Keratinocyte (primary cell): ENCODE results near the gene BCAM. TPM values are rescaled to one million over a fixed set of nuclear protein-coding genes. Genes with fewer than 3 reads are reported as not detected.

Experiments used
- DNase-seq: peaks from one replicate; pipeline ENCODE4 v3.0.0-alpha.2; 2011; ENCODE audit warnings: low read depth, missing footprints, low spot score
- FAIRE-seq: peaks from 2 replicates; lab custom pipeline; 2011; peaks lifted over from hg19 to GRCh38; lab: Jason Lieb, UNC
- H2AFZ ChIP-seq: 2 replicates; pipeline ENCODE4 v1.6.0; 2012; ENCODE audit warnings: low read length, control low read depth, inconsistent platforms; ENCODE audit not compliant: control insufficient read depth
- H3K27ac ChIP-seq: 2 replicates; pipeline ENCODE4 v1.5.1; 2011; ENCODE audit warnings: low read length; ENCODE audit not compliant: control insufficient read depth, insufficient read depth
- H3K27me3 ChIP-seq: 3 replicates; pipeline ENCODE4 v1.6.0; 2011; ENCODE audit warnings: low read length; ENCODE audit not compliant: control insufficient read depth, insufficient read depth; ENCODE audit errors: extremely low read depth
- H3K36me3 ChIP-seq, 2 experiments: 2 replicates in 1 of 2; 3 replicates in 1 of 2; pipeline ENCODE4 v1.5.1; 2011; ENCODE audit warnings: low read length in 2 of 2, mild to moderate bottlenecking in 1 of 2; ENCODE audit not compliant: control insufficient read depth in 2 of 2, insufficient read depth in 2 of 2; ENCODE audit errors: extremely low read depth in 1 of 2
- H3K4me1 ChIP-seq: 3 replicates; pipeline ENCODE4 v1.5.1; 2011; ENCODE audit warnings: low read length; ENCODE audit not compliant: control insufficient read depth, insufficient read depth; ENCODE audit errors: extremely low read depth
- H3K4me2 ChIP-seq: 3 replicates; pipeline ENCODE4 v1.6.0; 2011; ENCODE audit warnings: low read depth, low read length; ENCODE audit not compliant: control insufficient read depth, insufficient read depth; ENCODE audit errors: extremely low read depth
- H3K4me3 ChIP-seq, 3 experiments: fragments of 200-600 bp in 1 of 3; sonication (generic) in 1 of 3; 2 replicates in 2 of 3; 3 replicates in 1 of 3; pipeline ENCODE4 v1.5.1; 2011 to 2016; ENCODE audit warnings: low read length in 3 of 3, mild to moderate bottlenecking in 3 of 3, control low read depth in 2 of 3, inconsistent platforms in 1 of 3, low read depth in 1 of 3, mixed read lengths in 1 of 3, mixed run types in 1 of 3, moderate library complexity in 1 of 3; ENCODE audit not compliant: control insufficient read depth in 2 of 3, insufficient read depth in 2 of 3; ENCODE audit errors: extremely low read depth in 1 of 3
- H3K79me2 ChIP-seq: 2 replicates; pipeline ENCODE4 v1.6.0; 2012; ENCODE audit warnings: low read length; ENCODE audit not compliant: control insufficient read depth, insufficient read depth
- H3K9ac ChIP-seq: 3 replicates; pipeline ENCODE4 v1.6.0; 2011; ENCODE audit warnings: low read length; ENCODE audit not compliant: control insufficient read depth, insufficient read depth; ENCODE audit errors: extremely low read depth
- H3K9me1 ChIP-seq: 3 replicates; pipeline ENCODE4 v1.6.0; 2011; ENCODE audit warnings: low read length; ENCODE audit not compliant: control insufficient read depth, insufficient read depth; ENCODE audit errors: extremely low read depth
- H3K9me3 ChIP-seq: 2 replicates; pipeline ENCODE4 v1.5.1; 2012; ENCODE audit warnings: low read depth, low read length; ENCODE audit not compliant: control insufficient read depth
- H4K20me1 ChIP-seq: 3 replicates; pipeline ENCODE4 v1.6.0; 2011; ENCODE audit warnings: low read length; ENCODE audit not compliant: control insufficient read depth, insufficient read depth; ENCODE audit errors: extremely low read depth
- EZH2 ChIP-seq: IDR thresholded peaks from one replicate; pipeline ENCODE4 v1.6.1; 2012; ENCODE audit warnings: inconsistent platforms, mild to moderate bottlenecking, low read length, moderate library complexity
- dilution Hi-C: fragments of 300-500 bp; cut with MboI; formaldehyde crosslinking; loops from one replicate; pipeline ENCODE4 v1.7.0; 2020; ENCODE audit warnings: low sequenced_read_pairs; ENCODE audit not compliant: extremely low pct_ligation_motif_present
- polyA plus RNA-seq, 5 experiments: library from polyadenylated mRNA; depleted of rRNA in 3 of 5; stranded (reverse) in 3 of 5; stranded (forward) in 1 of 5; unstranded in 1 of 5; fragments of >200 nt; gene quantifications; 1 replicate in 1 of 5; 2 replicates in 3 of 5; 3 replicates in 1 of 5; pipeline versions ENCODE4 v1.2.1 to v1.2.3, GENCODE V29; 2011 to 2012; ENCODE audit warnings: missing spikeins in 2 of 5, low read depth in 1 of 5, low replicate concordance in 1 of 5
- TF ChIP-seq, protein P1 (sequence below), 3 experiments: IDR thresholded peaks in 1 of 3; conservative IDR thresholded peaks in 1 of 3; optimal IDR thresholded peaks in 1 of 3; 2 replicates in 2 of 3; 3 replicates in 1 of 3; pipeline versions ENCODE3 to v1.5.1; 2011; ENCODE audit warnings: low read length in 3 of 3, mild to moderate bottlenecking in 3 of 3, moderate library complexity in 2 of 3, control low read depth in 1 of 3, inconsistent platforms in 1 of 3; ENCODE audit not compliant: insufficient read depth in 2 of 3; ENCODE audit errors: extremely low read depth in 1 of 3

The BCAM gene
- polyA plus RNA-seq, 1 donor (not counting 4 experiments of a cell fraction or from before 2014, with no cell fraction given): 13.6 TPM

DNA sequence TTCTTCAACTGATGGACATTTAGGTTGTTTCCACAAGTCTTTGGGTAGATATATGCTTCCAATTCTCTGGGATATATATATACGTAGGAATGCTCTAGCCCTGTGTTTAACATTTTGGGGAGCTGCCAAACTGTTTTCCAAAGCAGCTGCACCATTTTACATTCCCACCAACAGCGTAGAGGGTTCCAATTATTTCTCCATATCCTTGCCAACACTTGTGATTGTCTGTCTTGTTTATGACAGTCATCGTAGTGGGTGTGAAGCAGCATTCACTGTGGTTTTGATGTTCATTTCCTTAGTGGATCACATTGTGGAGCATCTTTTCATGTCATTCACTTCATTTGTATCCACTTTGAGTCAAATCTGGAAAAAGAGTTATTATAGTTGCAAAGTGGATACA is 35.9 kb upstream of the BCAM start:
- Histone ChIP-seq H3K9me3 (no peaks in the 10 kb centered on the region), H3K27ac (peak overlapping the region; percentile 86), H3K4me2 (no peak overlapping the region), H3K36me3 (no peaks in the 10 kb centered on the region), H3K9ac (no peak overlapping the region), H3K79me2 (peaks cover 3% of the 10 kb centered on the region), H3K27me3 (no peaks in the 10 kb centered on the region), H2AFZ (no peak overlapping the region), H3K4me1 (peaks cover 41% of the 10 kb centered on the region), H3K4me3 (no peak overlapping the region), H4K20me1 (no peaks in the 10 kb centered on the region), H3K9me1 (no peaks in the 10 kb centered on the region)
- dilution Hi-C loops: no loop called here
- no peak for TF ChIP-seq EZH2
- TF ChIP-seq, protein P1, sequence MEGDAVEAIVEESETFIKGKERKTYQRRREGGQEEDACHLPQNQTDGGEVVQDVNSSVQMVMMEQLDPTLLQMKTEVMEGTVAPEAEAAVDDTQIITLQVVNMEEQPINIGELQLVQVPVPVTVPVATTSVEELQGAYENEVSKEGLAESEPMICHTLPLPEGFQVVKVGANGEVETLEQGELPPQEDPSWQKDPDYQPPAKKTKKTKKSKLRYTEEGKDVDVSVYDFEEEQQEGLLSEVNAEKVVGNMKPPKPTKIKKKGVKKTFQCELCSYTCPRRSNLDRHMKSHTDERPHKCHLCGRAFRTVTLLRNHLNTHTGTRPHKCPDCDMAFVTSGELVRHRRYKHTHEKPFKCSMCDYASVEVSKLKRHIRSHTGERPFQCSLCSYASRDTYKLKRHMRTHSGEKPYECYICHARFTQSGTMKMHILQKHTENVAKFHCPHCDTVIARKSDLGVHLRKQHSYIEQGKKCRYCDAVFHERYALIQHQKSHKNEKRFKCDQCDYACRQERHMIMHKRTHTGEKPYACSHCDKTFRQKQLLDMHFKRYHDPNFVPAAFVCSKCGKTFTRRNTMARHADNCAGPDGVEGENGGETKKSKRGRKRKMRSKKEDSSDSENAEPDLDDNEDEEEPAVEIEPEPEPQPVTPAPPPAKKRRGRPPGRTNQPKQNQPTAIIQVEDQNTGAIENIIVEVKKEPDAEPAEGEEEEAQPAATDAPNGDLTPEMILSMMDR (optimal IDR thresholded peaks at IDR 0.05 in 1 of 3, IDR thresholded peaks at IDR 0.05 in 1 of 3, conservative IDR thresholded peaks at IDR 0.05 in 1 of 3; ENCODE audit: extremely low read depth in 1 of 3, insufficient read depth in 2 of 3, low read length in 3 of 3): no peak
- FAIRE-seq (no peak), DNase-seq (no peak)

DNA sequence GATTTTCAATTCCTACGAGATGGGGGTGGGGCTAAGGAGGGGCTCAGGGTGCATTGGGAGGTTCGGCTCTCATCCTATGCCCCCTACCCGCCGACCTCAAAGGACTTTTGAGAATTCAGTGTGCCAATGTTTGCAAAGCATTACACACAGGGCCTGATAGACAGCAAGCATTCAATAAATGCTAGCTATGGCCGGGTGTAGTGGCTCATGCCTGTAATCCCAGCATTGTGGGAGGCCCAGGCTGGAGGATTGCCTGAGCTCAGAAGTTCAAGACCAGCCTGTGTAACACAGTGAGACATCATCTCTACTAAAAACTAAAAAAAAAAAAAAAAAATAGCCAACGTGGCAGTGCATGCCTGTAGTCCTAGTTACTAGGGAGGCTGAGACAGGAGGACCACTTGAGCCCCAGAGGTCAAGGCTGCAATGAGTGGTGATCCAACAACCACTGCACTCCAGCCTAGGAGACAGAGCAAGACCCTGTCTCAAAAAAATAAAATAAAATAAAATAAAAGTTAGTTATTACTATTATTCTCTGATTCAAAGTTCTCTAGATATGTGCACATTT is 33.1 kb upstream of the BCAM start:
- dilution Hi-C loops: no loop called here
- Histone ChIP-seq H3K9me3 (no peaks in the 10 kb centered on the region), H3K9me1 (peaks cover 4% of the 10 kb centered on the region), H3K27ac (peak overlapping the region; percentile 86), H2AFZ (no peak overlapping the region), H4K20me1 (no peaks in the 10 kb centered on the region), H3K79me2 (peaks cover 22% of the 10 kb centered on the region), H3K27me3 (no peaks in the 10 kb centered on the region), H3K4me3 (no peak overlapping the region), H3K4me1 (peaks cover 57% of the 10 kb centered on the region), H3K36me3 (peaks cover 2 to 8% of the 10 kb centered on the region in 2 experiments), H3K9ac (peak overlapping the region; percentile 87), H3K4me2 (peak overlapping the region; percentile 76)
- FAIRE-seq (peak; percentile 78), DNase-seq (no peak)
- TF ChIP-seq, protein P1 (optimal IDR thresholded peaks at IDR 0.05 in 1 of 3, IDR thresholded peaks at IDR 0.05 in 1 of 3, conservative IDR thresholded peaks at IDR 0.05 in 1 of 3; ENCODE audit: extremely low read depth in 1 of 3, insufficient read depth in 2 of 3, low read length in 3 of 3): no peak
